Testis (tissue), 2 donors: ENCODE data around the gene GPBP1.

Experiments
- CTCF ChIP-seq, 3 experiments: fragments of 450-650 bp in 2 of 3; fragments of 200-600 bp in 1 of 3; sonication (generic) in 1 of 3; IDR thresholded peaks; one replicate each; pipeline ENCODE4 v1.5.1; 2016 to 2019; ENCODE audit warnings: antibody characterized with exemption in 3 of 3, mild to moderate bottlenecking in 2 of 3, moderate library complexity in 1 of 3
- POLR2A ChIP-seq: fragments of 450-650 bp; IDR thresholded peaks from one replicate; pipeline ENCODE4 v1.6.1; 2017; ENCODE audit warnings: antibody characterized with exemption, mild to moderate bottlenecking, moderate library complexity

DNA sequence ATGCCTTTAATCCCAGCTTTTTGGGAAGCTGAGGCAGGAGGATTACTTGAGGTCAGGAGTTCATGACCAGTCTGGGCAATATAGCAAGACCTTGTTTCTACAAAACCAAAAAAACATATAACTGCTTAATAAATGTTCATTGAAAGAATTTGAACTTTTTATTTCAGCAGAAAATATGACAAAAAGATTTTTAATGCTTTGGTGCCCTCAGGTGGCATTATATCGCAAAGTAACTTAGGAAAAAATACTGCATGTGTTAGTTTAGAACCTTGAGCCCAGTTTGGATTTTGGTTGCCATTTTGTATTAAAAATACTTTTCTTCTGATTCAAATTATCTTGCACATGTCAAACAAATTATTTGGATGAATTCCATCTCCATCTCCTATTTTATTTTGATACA lies 103.2 kb downstream of the GPBP1 start:
- TF ChIP-seq CTCF (IDR thresholded peaks at IDR 0.05) (no peak), POLR2A (no peak)
